Measurements from ENCODE around the gene CEBPG.

Gene CEBPG

GRCh38 chr19:33418871-33419787 lies 45.6 kb downstream of the CEBPG start:
- no peak overlapping the region for H3K9ac ChIP-seq (ENCODE audit: low read depth, low read length)
- H3K36me3 ChIP-seq (ENCODE audit: insufficient read depth, low read length) = no peaks in the 10 kb centered on the region
- no peaks in the 10 kb centered on the region for H3K4me1 ChIP-seq (ENCODE audit: insufficient read depth, low read length)
- H3K9me3 ChIP-seq (ENCODE audit: control insufficient read depth, insufficient read depth, low read length) = no peaks in the 10 kb centered on the region

- Histone ChIP-seq H3K9ac (ENCODE audit: low read depth, low read length) (no peak overlapping the region), H3K4me1 (ENCODE audit: insufficient read depth, low read length) (no peaks in the 10 kb centered on the region), H3K9me3 (ENCODE audit: control insufficient read depth, insufficient read depth, low read length) (no peaks in the 10 kb centered on the region), H3K36me3 (ENCODE audit: insufficient read depth, low read length) (no peaks in the 10 kb centered on the region)
These were observed 46.2 kb downstream of the CEBPG start for GRCh38 chr19:33419788-33420130.

GRCh38 chr19:33420821-33421220 lies 47.3 kb downstream of the CEBPG start:
- Histone ChIP-seq H3K9ac (ENCODE audit: low read depth, low read length) (no peak overlapping the region), H3K9me3 (ENCODE audit: control insufficient read depth, insufficient read depth, low read length) (no peaks in the 10 kb centered on the region), H3K36me3 (ENCODE audit: insufficient read depth, low read length) (no peaks in the 10 kb centered on the region), H3K4me1 (ENCODE audit: insufficient read depth, low read length) (no peaks in the 10 kb centered on the region)

- H3K4me1 ChIP-seq (ENCODE audit: insufficient read depth, low read length) = no peaks in the 10 kb centered on the region
- H3K36me3 ChIP-seq (ENCODE audit: insufficient read depth, low read length) = no peaks in the 10 kb centered on the region
- no peak overlapping the region for H3K9ac ChIP-seq (ENCODE audit: low read depth, low read length)
- H3K9me3 ChIP-seq (ENCODE audit: control insufficient read depth, insufficient read depth, low read length) = no peaks in the 10 kb centered on the region
These were observed 47.9 kb downstream of the CEBPG start for GRCh38 chr19:33421368-33421767.

GRCh38 chr19:33422369-33423180 lies 49.1 kb downstream of the CEBPG start:
- Histone ChIP-seq H3K36me3 (ENCODE audit: insufficient read depth, low read length) (no peaks in the 10 kb centered on the region), H3K9me3 (ENCODE audit: control insufficient read depth, insufficient read depth, low read length) (no peaks in the 10 kb centered on the region), H3K4me1 (ENCODE audit: insufficient read depth, low read length) (no peaks in the 10 kb centered on the region), H3K9ac (ENCODE audit: low read depth, low read length) (no peak overlapping the region)

- H3K9me3 ChIP-seq (ENCODE audit: control insufficient read depth, insufficient read depth, low read length) = no peaks in the 10 kb centered on the region
- no peaks in the 10 kb centered on the region for H3K36me3 ChIP-seq (ENCODE audit: insufficient read depth, low read length)
- H3K9ac ChIP-seq (ENCODE audit: low read depth, low read length) = no peak overlapping the region
- H3K4me1 ChIP-seq (ENCODE audit: insufficient read depth, low read length) = no peaks in the 10 kb centered on the region
These were observed 50.7 kb downstream of the CEBPG start for GRCh38 chr19:33424181-33424580.

- Histone ChIP-seq H3K36me3 (ENCODE audit: insufficient read depth, low read length) (no peaks in the 10 kb centered on the region), H3K4me1 (ENCODE audit: insufficient read depth, low read length) (no peaks in the 10 kb centered on the region), H3K9me3 (ENCODE audit: control insufficient read depth, insufficient read depth, low read length) (no peaks in the 10 kb centered on the region), H3K9ac (ENCODE audit: low read depth, low read length) (no peak overlapping the region)
These were observed 53.3 kb downstream of the CEBPG start for GRCh38 chr19:33426621-33427361.

- H3K9me3 ChIP-seq (ENCODE audit: control insufficient read depth, insufficient read depth, low read length) = no peaks in the 10 kb centered on the region
- no peaks in the 10 kb centered on the region for H3K36me3 ChIP-seq (ENCODE audit: insufficient read depth, low read length)
- H3K9ac ChIP-seq (ENCODE audit: low read depth, low read length) = no peak overlapping the region
- peaks cover 7% of the 10 kb centered on the region; the same call in 1 of the 2 replicates for H3K4me1 ChIP-seq (ENCODE audit: insufficient read depth, low read length)
These were observed 54.5 kb downstream of the CEBPG start for GRCh38 chr19:33427801-33428626.

- Histone ChIP-seq H3K9ac (ENCODE audit: low read depth, low read length) (no peak overlapping the region), H3K9me3 (ENCODE audit: control insufficient read depth, insufficient read depth, low read length) (no peaks in the 10 kb centered on the region), H3K36me3 (ENCODE audit: insufficient read depth, low read length) (no peaks in the 10 kb centered on the region), H3K4me1 (ENCODE audit: insufficient read depth, low read length) (peaks cover 8% of the 10 kb centered on the region; the same call in 1 of the 2 replicates)
These were observed 55.2 kb downstream of the CEBPG start for GRCh38 chr19:33428627-33429125.

- H3K4me1 ChIP-seq (ENCODE audit: insufficient read depth, low read length) = peaks cover 14% of the 10 kb centered on the region
- no peaks in the 10 kb centered on the region for H3K9me3 ChIP-seq (ENCODE audit: control insufficient read depth, insufficient read depth, low read length)
- no peaks in the 10 kb centered on the region for H3K36me3 ChIP-seq (ENCODE audit: insufficient read depth, low read length)
- no peak overlapping the region for H3K9ac ChIP-seq (ENCODE audit: low read depth, low read length)
These were observed 56.6 kb downstream of the CEBPG start for GRCh38 chr19:33429891-33430673.

- no peak overlapping the region for H3K9ac ChIP-seq (ENCODE audit: low read depth, low read length)
These were observed 57.3 kb downstream of the CEBPG start for GRCh38 chr19:33430674-33431277.

GRCh38 chr19:33432015-33432414 lies 58.5 kb downstream of the CEBPG start:
- no peaks in the 10 kb centered on the region for H3K9me3 ChIP-seq (ENCODE audit: control insufficient read depth, insufficient read depth, low read length)
- no peak overlapping the region for H3K9ac ChIP-seq (ENCODE audit: low read depth, low read length)
- H3K36me3 ChIP-seq (ENCODE audit: insufficient read depth, low read length) = no peaks in the 10 kb centered on the region
- H3K4me1 ChIP-seq (ENCODE audit: insufficient read depth, low read length) = peaks cover 19% of the 10 kb centered on the region

More at GRCh38 chr19:33430674-33431277, 57.3 kb downstream of the CEBPG start:
- H3K4me1 ChIP-seq (ENCODE audit: insufficient read depth, low read length) = peaks cover 19% of the 10 kb centered on the region
- no peaks in the 10 kb centered on the region for H3K9me3 ChIP-seq (ENCODE audit: control insufficient read depth, insufficient read depth, low read length)
- no peaks in the 10 kb centered on the region for H3K36me3 ChIP-seq (ENCODE audit: insufficient read depth, low read length)

Measured in ES-I3 (cell line).